HepG2 (cell line): Measurements from ENCODE around the gene CSNK2B.

Experiments used
- ATF2 ChIP-seq: sonication (generic); formaldehyde crosslinking; IDR thresholded peaks from 2 replicates; pipeline ENCODE4 v1.4.0; 2020; ENCODE audit warnings: missing genetic modification reagents
- CTCF ChIP-seq: sonication (generic); formaldehyde crosslinking; IDR thresholded peaks from 2 replicates; pipeline ENCODE4 v1.5.0; 2020; ENCODE audit warnings: mild to moderate bottlenecking, missing genetic modification reagents, moderate library complexity
- HNRNPLL ChIP-seq: fragments of 200-400 bp; formaldehyde crosslinking; IDR thresholded peaks from 2 replicates; pipeline ENCODE4 v1.6.1; 2017; ENCODE audit warnings: mild to moderate bottlenecking, low read depth, low read length; ENCODE audit not compliant: poor library complexity, severe bottlenecking
- POLR2A ChIP-seq, 2 experiments: IDR thresholded peaks; 2 replicates each; pipeline ENCODE4 v1.6.1; 2011; ENCODE audit warnings: low read depth in 2 of 2, low read length in 2 of 2, mild to moderate bottlenecking in 1 of 2, moderate library complexity in 1 of 2; ENCODE audit not compliant: insufficient read depth in 1 of 2
- ZBTB20 ChIP-seq: sonication (generic); formaldehyde crosslinking; IDR thresholded peaks from 2 replicates; pipeline ENCODE4 v1.8.1; 2023; ENCODE audit warnings: missing genetic modification reagents, low read depth, mild to moderate bottlenecking, borderline replicate concordance
- ZNF101 ChIP-seq: sonication (generic); formaldehyde crosslinking; IDR thresholded peaks from 2 replicates; pipeline ENCODE4 v1.4.0; 2020; ENCODE audit warnings: mild to moderate bottlenecking, low read depth, missing genetic modification reagents, borderline replicate concordance
- ZNF674 ChIP-seq: sonication (generic); formaldehyde crosslinking; IDR thresholded peaks from 2 replicates; pipeline ENCODE4 v1.5.0; 2020; ENCODE audit warnings: low read depth, mild to moderate bottlenecking, missing genetic modification reagents
- TF ChIP-seq, protein P1 (sequence below): sonication (generic); formaldehyde crosslinking; conservative IDR thresholded peaks from 2 replicates; pipeline ENCODE4 v1.4.0; 2020; ENCODE audit warnings: missing genetic modification reagents
- TF ChIP-seq, protein P2 (sequence below): IDR thresholded peaks from 2 replicates; pipeline ENCODE4 v1.6.1; 2012; ENCODE audit warnings: inconsistent platforms

GRCh38 chr6:31632279-31632946, 33.5 kb upstream of the CSNK2B start:
- TF ChIP-seq ATF2 (CRISPR knock-in tag) (no peak), HNRNPLL (no peak), ZBTB20 (CRISPR knock-in tag) (no peak), ZNF101 (CRISPR knock-in tag) (no peak), POLR2A (IDR thresholded peaks at IDR 0.05; ENCODE audit: insufficient read depth in 1 of 2, low read depth in 2 of 2, low read length in 2 of 2) (no peak; a peak in 2 of 4 replicates), CTCF (CRISPR knock-in tag) (no peak), ZNF674 (CRISPR knock-in tag) (no peak)
- TF ChIP-seq, protein P1, sequence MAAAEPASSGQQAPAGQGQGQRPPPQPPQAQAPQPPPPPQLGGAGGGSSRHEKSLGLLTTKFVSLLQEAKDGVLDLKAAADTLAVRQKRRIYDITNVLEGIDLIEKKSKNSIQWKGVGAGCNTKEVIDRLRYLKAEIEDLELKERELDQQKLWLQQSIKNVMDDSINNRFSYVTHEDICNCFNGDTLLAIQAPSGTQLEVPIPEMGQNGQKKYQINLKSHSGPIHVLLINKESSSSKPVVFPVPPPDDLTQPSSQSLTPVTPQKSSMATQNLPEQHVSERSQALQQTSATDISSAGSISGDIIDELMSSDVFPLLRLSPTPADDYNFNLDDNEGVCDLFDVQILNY (CRISPR knock-in tag): no peak
- TF ChIP-seq, protein P2, sequence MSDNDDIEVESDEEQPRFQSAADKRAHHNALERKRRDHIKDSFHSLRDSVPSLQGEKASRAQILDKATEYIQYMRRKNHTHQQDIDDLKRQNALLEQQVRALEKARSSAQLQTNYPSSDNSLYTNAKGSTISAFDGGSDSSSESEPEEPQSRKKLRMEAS: no peak
